ENCODE data around the gene STRAP. TPM values are rescaled to one million over a fixed set of nuclear protein-coding genes. Genes with fewer than 3 reads are reported as not detected.
"Not testable (repeated sequence)": the region's sequence is repeated elsewhere in the genome, so short reads cannot be mapped to it uniquely, and the experiment has no call there.

The STRAP gene
- total RNA-seq, 1 donor from 2014 or later: 140 TPM

DNA sequence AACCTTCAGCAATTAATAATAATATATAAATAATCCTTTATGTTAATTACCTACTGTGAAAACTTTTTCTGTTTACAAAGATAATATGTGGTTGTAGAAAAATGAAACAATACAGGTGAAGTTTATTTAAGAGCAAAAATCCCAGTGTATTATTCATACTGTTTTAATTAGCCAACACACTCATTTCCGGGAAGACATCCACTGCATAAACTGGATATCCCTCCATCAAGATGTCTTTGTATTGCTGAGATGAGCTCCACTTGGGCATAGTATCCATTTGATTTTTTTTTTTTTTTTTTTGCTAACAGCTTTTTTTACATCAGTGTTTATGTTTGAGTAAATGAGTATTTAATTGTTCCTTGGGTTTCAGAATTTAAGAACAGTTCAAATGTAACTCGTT is 15.2 kb downstream of the STRAP start:
- Mint-ChIP-seq H3K9me3 (no peaks in the 10 kb centered on the region), H3K36me3 (peaks cover 44% of the 10 kb centered on the region), H3K27me3 (no peaks in the 10 kb centered on the region), H3K4me3 (no peak overlapping the region), H3K4me1 (ENCODE audit: unreplicated experiment) (no peaks in the 10 kb centered on the region), H3K27ac (no peak overlapping the region)
- TF ChIP-seq CTCF (conservative IDR thresholded peaks at IDR 0.05): no peak
- DNase-seq (ENCODE audit: extremely low spot score, unreplicated experiment): no peak

DNA sequence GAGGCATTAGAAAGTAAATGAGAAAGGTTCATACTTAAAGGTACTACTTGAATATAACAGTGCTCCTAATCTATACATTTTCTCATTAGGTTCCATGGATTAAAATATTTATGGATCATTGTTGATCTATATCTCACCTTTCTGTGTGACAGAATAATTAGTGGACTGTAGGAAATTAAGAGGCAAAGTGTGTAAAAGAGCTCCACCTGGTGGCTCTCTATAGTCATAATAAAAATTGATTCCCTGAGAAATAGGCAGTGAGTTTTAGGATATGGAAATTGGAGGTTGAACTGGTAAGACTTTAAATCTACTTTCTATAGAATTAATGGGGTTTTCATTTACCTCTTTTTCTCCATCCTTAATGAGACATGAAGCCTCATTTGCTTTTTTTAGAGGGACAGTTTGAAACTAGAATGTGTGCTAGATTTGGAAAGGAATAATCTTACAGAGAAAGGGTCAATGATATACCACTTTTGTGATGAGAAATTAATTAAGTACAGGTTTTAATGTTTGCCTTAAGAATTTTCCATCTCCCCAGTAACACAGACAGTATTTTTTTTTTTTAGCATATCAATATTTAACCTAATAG is 17.2 kb downstream of the STRAP start:
- peak overlapping the region; percentile 25 for H3K27ac Mint-ChIP-seq
- no peaks in the 10 kb centered on the region for H3K9me3 Mint-ChIP-seq
- H3K4me3 Mint-ChIP-seq: no peak overlapping the region
- peaks cover 56% of the 10 kb centered on the region for H3K36me3 Mint-ChIP-seq
- DNase-seq (ENCODE audit: extremely low spot score, unreplicated experiment): no peak
- peak; percentile 88 for TF ChIP-seq CTCF (conservative IDR thresholded peaks at IDR 0.05)
- H3K27me3 Mint-ChIP-seq: no peaks in the 10 kb centered on the region
- H3K4me1 Mint-ChIP-seq (ENCODE audit: unreplicated experiment): no peaks in the 10 kb centered on the region

DNA sequence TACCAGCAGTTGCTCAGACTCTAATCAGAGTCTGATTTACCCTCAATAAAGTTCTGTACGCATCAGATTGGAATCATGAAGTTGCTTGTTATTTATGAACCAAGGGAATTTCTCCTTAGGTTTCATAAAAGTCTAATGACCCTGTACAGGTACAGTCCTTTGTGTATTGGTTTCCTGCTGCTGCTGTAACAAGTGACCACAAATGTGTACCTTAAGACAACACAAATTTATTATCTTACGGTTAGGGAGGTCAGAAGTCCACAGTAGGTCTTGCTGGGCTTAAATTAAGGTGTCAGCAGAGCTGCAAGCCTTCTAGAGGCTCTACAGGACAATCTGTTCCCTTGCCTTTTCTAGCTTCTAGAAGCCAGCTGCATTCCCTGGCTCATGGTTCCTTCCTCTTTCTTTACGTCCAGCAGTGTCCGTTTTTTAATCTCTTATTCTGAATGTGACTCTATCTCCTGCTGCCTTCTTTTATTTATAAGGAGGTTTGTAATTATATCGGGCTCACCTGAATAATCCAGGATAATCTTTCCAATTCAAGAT is 22.3 kb downstream of the STRAP start:
- Mint-ChIP-seq H3K27me3 (no peaks in the 10 kb centered on the region), H3K36me3 (peaks cover 41% of the 10 kb centered on the region)
- TF ChIP-seq CTCF (conservative IDR thresholded peaks at IDR 0.05): no peak

GRCh38 chr12:15910468-15910863 is 28.3 kb downstream of the STRAP start:
- peaks cover 8% of the 10 kb centered on the region for H3K4me1 Mint-ChIP-seq (ENCODE audit: unreplicated experiment)
- H3K9me3 Mint-ChIP-seq: no peaks in the 10 kb centered on the region
- H3K27me3 Mint-ChIP-seq: no peaks in the 10 kb centered on the region
- H3K27ac Mint-ChIP-seq: peak overlapping the region; percentile 95
- H3K36me3 Mint-ChIP-seq: no peaks in the 10 kb centered on the region
- TF ChIP-seq CTCF (conservative IDR thresholded peaks at IDR 0.05): no peak
- no peak for DNase-seq (ENCODE audit: extremely low spot score, unreplicated experiment)
- H3K4me3 Mint-ChIP-seq: peak overlapping the region; percentile 89

More for the DNA sequence above, 22.3 kb downstream of the STRAP start:
- no peak overlapping the region for H3K4me3 Mint-ChIP-seq
- H3K27ac Mint-ChIP-seq: no peak overlapping the region
- no peaks in the 10 kb centered on the region for H3K4me1 Mint-ChIP-seq (ENCODE audit: unreplicated experiment)
- no peak for DNase-seq (ENCODE audit: extremely low spot score, unreplicated experiment)
- no peaks in the 10 kb centered on the region for H3K9me3 Mint-ChIP-seq

GRCh38 chr12:15910864-15911721 is 28.9 kb downstream of the STRAP start, which contains the start of gene DERA:
DERA (plus strand) TSS chr12:15911332; CDS start chr12:15911384, 52 bp downstream.
- Mint-ChIP-seq H3K27me3 (no peaks in the 10 kb centered on the region), H3K27ac (peak within 1 kb of the TSS; percentile 95), H3K36me3 (peaks cover 6% of the 10 kb centered on the region), H3K9me3 (no peaks in the 10 kb centered on the region), H3K4me1 (ENCODE audit: unreplicated experiment) (peaks cover 8% of the 10 kb centered on the region), H3K4me3 (peak within 1 kb of the TSS; percentile 93)
- DNase-seq (ENCODE audit: extremely low spot score, unreplicated experiment): peak; percentile 86
- no peak for TF ChIP-seq CTCF (conservative IDR thresholded peaks at IDR 0.05)

GRCh38 chr12:15911931-15912330 is 29.7 kb downstream of the STRAP start:
- not testable (repeated sequence) for H3K27me3 Mint-ChIP-seq; H3K36me3 Mint-ChIP-seq; H3K9me3 Mint-ChIP-seq; DNase-seq (ENCODE audit: extremely low spot score, unreplicated experiment); H3K4me1 Mint-ChIP-seq (ENCODE audit: unreplicated experiment)
- Mint-ChIP-seq H3K27ac (peak overlapping the region; percentile 95), H3K4me3 (peak overlapping the region; percentile 93)

- Mint-ChIP-seq H3K36me3 (peaks cover 14% of the 10 kb centered on the region), H3K4me1 (ENCODE audit: unreplicated experiment) (peaks cover 16% of the 10 kb centered on the region)
- H3K27ac Mint-ChIP-seq; H3K27me3 Mint-ChIP-seq; DNase-seq (ENCODE audit: extremely low spot score, unreplicated experiment); H3K9me3 Mint-ChIP-seq; H3K4me3 Mint-ChIP-seq: not testable (repeated sequence)
Observed at GRCh38 chr12:15914131-15914530, 31.9 kb downstream of the STRAP start.
